SK-N-SH (cell line): ENCODE data around the gene LPGAT1.

ENCODE experiments used
- CTCF ChIP-seq: fragments of 200-600 bp; sonication (generic); IDR thresholded peaks from 2 replicates; pipeline ENCODE4 v1.6.1; 2017; ENCODE audit warnings: antibody characterized with exemption, mild to moderate bottlenecking, moderate library complexity
- FOXJ3 ChIP-seq: sonication (generic); formaldehyde crosslinking; IDR thresholded peaks from 2 replicates; pipeline ENCODE4 v1.5.1; 2020; ENCODE audit warnings: mild to moderate bottlenecking, missing genetic modification reagents
- SIN3A ChIP-seq: IDR thresholded peaks from 2 replicates; pipeline ENCODE4 v1.6.1; 2012; ENCODE audit warnings: low read depth, mild to moderate bottlenecking, low read length, moderate library complexity, borderline replicate concordance
- SMC3 ChIP-seq: IDR thresholded peaks from 2 replicates; pipeline ENCODE4 v1.6.1; 2012; ENCODE audit warnings: low read depth, low read length, improper control_type of control experiment

- TF ChIP-seq SIN3A (no peak), CTCF (no peak), FOXJ3 (CRISPR knock-in tag) (no peak), SMC3 (no peak)
Measured at GRCh38 chr1:211722277-211723175, 108.0 kb downstream of the LPGAT1 start.
